Stimulated activated CD4-positive, alpha-beta T cell treated with anti-CD3 and anti-CD28 coated beads, Interleukin-12 subunit alpha, Interleukin-12 subunit beta, amount 100 ng/mL, for 24 hours (primary cell): ENCODE results near the gene TMED4.

ENCODE experiments used
- DNase-seq, 2 experiments: peaks; one replicate each; pipeline ENCODE4 v3.0.0-alpha.2; 2020; ENCODE audit warnings: low read depth in 2 of 2

The TMED4 gene

GRCh38 chr7:44540592-44541027 is 41.4 kb downstream of the TMED4 start:
- DNase-seq: no peak

GRCh38 chr7:44539669-44540506 is 42.1 kb downstream of the TMED4 start:
- DNase-seq: no peak

GRCh38 chr7:44538798-44539668 is 43.0 kb downstream of the TMED4 start:
- no peak for DNase-seq

GRCh38 chr7:44538093-44538797 is 43.8 kb downstream of the TMED4 start:
- no peak for DNase-seq

GRCh38 chr7:44537442-44537841 is 44.6 kb downstream of the TMED4 start:
- no peak for DNase-seq

GRCh38 chr7:44536090-44536489 is 45.9 kb downstream of the TMED4 start:
- DNase-seq: no peak

- no peak for DNase-seq
These were observed 46.5 kb downstream of the TMED4 start for GRCh38 chr7:44535348-44536064.

- peak; percentile 13 to 41 for DNase-seq
These were observed 47.5 kb downstream of the TMED4 start for GRCh38 chr7:44534501-44534900.

- no peak for DNase-seq
These were observed 47.9 kb downstream of the TMED4 start for GRCh38 chr7:44534087-44534486.

GRCh38 chr7:44533301-44534055 is 48.6 kb downstream of the TMED4 start:
- DNase-seq: no peak

- DNase-seq: no peak
These were observed 50.3 kb downstream of the TMED4 start for GRCh38 chr7:44531421-44532380.

- DNase-seq: no peak
These were observed 51.0 kb downstream of the TMED4 start for GRCh38 chr7:44530990-44531389.
